ENCODE measurements around the gene RCE1. TPM values are rescaled to one million over a fixed set of nuclear protein-coding genes. Genes with fewer than 3 reads are reported as not detected.

RCE1 gene
- polyA plus RNA-seq, 3 donors, result 6.2 to 17.8 (median 15.3) TPM

DNA sequence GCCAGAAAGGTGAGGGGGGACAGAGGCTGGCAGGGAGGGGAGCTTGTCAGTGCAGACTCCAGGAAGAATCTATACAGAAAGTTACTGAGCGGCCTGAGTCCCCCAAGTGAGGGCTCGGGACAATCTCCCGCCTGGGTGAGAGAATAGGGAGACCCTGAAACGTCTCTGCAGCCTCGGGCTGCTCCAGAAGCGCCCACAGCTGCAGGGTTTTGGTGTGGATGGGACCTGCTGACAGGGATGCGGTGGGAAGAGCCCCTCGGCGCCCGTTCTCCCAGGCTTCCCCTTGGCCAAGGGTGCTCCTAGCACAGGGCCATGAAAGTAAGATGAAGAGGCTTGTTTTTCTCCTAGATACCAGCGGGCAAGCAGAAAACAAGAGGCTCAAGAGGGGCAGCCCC, 743 bp upstream of the RCE1 start:
- 2% methylated on average over 11 of the region's 11 CpGs for whole genome bisulfite sequencing, 3 donors
- H3K27ac ChIP-seq (ENCODE audit: low read depth, low read length), result peak overlapping the region; percentile 93

DNA sequence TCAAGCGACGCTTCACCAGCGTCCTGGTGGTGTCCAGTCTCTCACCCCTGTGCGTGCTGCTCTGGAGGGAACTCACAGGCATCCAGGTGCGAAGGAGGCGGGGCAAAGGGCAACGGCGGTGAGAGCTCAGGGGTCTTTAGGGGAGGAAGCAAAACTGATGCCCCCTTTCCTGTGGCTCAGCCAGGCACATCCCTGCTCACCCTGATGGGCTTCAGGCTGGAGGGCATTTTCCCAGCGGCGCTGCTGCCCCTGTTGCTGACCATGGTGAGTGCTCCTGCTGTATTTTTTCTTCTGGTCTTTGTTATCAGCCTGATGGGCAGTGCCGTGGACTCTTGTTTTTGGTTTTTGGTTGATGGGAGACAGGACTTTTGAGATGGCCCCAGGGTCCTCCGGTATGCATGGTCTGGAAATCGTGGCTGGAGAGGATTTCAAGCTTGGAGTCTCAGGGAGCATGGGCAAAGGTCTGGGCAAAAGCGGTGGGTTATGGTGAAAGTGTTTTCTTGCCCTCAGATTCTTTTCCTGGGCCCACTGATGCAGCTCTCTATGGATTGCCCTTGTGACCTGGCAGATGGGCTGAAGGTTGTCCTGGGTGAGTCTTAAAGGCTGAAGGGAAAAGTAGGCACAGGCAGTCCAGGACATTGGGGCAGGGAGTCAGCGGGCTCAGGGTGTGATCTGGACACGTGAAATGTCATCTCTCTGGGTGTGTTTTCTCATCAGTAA, 695 bp downstream of the RCE1 start:
- WGBS, 3 donors, result 15 to 16% (median 16%) methylated on average over 16 of the region's 16 CpGs
- peak overlapping the region; percentile 62 for H3K27ac ChIP-seq (ENCODE audit: low read depth, low read length)

DNA sequence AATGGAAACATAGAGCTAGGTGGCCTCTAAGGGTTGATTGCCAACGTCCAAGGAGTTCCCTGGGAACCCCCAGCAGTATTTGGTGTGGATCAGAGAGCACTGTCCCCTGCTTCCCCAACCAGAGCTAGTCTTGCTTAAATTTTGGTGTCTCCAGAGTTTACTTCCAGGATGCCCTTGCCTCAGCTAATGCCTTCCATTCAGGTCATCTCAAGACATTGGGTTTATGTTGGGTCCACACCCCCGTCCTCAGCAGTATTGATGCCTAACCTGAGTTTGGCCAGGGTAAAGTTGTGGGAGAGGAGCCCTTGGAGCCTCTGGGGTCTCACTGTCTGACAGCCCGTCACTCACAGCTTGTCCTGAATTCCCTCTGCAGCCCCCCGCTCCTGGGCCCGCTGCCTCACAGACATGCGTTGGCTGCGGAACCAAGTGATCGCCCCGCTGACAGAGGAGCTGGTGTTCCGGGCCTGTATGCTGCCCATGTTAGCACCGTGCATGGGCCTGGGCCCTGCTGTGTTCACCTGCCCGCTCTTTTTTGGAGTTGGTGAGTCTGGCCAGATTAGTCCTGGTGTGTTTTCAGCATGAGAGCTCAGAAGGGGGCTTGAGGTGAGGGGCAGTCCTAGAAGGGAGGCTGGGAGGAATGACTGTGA, 1.4 kb downstream of the RCE1 start:
- no peak overlapping the region for H3K27ac ChIP-seq (ENCODE audit: low read depth, low read length)
- WGBS, 3 donors, result 84 to 90% (median 89%) methylated on average over 12 of the region's 12 CpGs

DNA sequence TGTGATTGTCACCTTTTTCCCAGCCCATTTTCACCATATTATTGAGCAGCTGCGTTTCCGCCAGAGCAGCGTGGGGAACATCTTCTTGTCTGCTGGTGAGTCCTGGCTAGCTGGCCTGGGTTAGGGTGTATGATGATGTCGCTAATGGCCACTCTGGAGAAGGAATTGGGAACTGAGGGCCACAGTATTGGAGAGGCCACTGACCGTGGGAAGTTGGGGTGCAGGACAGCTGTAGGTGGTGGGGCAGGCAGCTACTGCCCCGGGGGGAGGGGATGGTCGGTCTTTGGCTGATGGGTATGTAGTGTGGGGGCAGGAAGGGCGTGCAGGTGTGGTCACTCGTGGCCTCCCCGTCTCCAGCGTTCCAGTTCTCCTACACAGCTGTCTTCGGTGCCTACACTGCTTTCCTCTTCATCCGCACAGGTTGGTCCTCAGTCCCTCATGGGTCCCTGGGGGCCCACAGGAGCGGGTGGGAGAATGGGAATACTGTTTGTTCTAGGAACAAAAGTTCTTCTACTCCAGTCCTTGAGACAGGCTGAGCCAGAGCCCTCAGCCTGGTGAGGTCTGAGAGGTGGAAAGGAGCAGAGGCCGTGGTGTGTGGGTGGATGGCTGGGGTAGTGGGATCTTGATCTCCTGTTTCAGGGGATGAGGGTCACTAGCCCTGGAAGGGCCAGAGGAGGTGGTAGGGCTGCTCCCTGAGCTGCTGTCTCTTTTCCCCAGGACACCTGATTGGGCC, 2.1 kb downstream of the RCE1 start:
- H3K27ac ChIP-seq (ENCODE audit: low read depth, low read length), result no peak overlapping the region
- whole genome bisulfite sequencing, 3 donors, result 86 to 92% (median 88%) methylated on average over 15 of the region's 15 CpGs

DNA sequence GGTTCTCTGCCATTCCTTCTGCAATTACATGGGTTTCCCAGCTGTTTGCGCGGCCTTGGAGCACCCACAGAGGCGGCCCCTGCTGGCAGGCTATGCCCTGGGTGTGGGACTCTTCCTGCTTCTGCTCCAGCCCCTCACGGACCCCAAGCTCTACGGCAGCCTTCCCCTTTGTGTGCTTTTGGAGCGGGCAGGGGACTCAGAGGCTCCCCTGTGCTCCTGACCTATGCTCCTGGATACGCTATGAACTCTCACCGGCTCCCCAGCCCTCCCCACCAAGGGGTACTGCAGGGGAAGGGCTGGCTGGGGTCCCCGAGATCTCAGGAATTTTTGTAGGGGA, 2.6 kb downstream of the RCE1 start:
- WGBS, 3 donors, result 80 to 90% (median 86%) methylated on average over 9 of the region's 9 CpGs
- H3K27ac ChIP-seq (ENCODE audit: low read depth, low read length), result no peak overlapping the region

DNA sequence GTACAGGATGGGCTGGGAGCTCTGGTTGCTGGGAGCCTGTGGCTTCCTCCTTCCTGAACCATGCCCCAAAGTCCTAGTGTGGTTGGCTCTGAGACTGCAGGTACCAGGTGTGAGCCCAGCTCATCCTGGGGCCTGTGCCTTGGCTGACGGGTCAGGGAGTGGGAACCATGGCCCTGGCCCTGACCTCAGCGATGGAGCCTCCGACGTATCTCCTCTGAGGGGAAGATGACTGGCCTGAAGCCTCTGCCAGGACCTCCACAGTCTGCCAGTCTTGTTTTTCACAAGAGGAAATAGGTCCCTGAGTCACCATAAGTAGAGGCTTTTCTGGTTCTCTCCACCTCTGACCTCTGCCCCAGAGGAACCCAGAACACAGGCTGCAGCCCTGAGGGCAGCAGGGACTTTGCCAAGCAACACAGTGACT, 3.4 kb downstream of the RCE1 start:
- H3K27ac ChIP-seq (ENCODE audit: low read depth, low read length), result no peak overlapping the region
- WGBS, 3 donors, result 65 to 93% (median 88%) methylated on average over 4 of the region's 4 CpGs

DNA sequence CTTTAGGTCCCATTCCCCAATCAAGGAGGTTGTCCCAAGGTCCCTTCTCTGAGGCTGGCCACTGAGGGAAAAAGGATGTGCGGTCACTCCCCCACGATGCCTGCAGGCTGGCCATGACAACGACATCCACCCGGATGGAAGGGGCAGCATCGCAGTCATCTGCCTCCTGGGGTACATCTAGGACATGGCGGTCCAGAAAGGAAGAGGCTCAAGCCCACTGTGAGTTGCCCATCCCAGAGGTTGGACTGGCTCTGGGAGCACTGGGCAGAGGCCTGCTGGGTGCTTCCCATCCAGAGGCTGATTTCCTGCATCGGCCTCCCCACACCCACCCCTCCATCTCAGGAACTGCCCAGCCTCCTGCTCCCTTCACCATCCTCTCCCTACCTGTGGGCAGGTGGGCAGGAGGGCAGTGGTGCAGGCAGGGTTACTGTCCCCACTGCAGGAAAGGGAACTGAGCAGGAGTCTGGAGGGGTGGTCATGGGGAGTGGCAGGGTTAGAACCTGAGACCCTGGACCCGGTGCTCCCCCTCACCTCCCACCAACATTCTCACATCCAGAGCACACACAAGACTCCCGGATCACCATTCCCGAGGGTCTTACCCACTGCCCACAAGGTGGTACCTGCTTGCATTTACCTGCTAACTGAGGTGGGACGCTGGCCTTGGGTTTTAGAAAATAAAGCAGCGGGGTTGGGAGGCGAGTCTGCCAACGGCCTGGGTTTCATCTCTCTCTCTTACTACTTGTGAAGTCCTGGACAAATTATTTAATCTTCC, 4.4 kb downstream of the RCE1 start:
- 84 to 87% (median 85%) methylated on average over 14 of the region's 14 CpGs for WGBS, 3 donors
- no peak overlapping the region for H3K27ac ChIP-seq (ENCODE audit: low read depth, low read length)

DNA sequence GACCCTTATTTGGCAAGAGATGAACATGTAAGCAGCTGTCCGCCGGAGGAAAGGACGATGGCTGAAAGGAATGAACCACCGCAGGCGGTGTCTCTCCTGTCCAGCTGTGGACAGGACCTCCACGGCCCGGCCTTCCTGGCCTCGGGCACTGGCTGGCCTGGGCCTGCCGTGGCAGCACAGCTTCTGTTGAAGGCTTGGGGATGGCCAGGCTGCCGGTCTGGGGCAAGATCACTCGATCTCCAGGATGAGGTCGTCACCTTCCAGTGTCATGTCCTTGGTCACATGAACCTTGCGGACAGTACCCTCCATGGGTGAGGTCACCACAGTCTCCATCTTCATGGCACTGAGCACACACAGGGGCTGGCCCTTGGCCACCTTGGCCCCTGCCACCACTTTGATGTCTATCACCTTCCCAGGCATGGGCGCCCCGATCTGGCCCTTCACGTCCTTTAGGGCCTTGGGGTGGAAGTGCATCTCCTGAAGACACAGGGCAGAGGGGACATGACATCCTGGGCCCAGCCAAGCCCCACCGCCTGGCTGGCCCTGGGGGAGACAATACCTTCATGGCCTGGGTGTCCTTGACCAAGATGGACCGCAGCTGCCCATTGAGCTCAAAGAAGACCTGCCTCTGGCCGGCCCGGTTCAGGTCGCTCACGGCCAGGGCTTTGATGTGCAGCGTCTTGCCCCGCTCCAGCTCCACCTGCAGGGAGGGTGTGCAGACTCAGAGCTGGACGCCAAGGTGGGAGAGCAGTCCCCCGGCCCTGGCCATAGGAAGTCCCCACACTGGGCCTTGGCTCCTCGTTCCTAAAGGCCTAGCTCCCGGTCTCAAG, 5.6 kb downstream of the RCE1 start:
- 88 to 91% (median 89%) methylated on average over 28 of the region's 28 CpGs for WGBS, 3 donors
- H3K27ac ChIP-seq (ENCODE audit: low read depth, low read length), result no peak overlapping the region

DNA sequence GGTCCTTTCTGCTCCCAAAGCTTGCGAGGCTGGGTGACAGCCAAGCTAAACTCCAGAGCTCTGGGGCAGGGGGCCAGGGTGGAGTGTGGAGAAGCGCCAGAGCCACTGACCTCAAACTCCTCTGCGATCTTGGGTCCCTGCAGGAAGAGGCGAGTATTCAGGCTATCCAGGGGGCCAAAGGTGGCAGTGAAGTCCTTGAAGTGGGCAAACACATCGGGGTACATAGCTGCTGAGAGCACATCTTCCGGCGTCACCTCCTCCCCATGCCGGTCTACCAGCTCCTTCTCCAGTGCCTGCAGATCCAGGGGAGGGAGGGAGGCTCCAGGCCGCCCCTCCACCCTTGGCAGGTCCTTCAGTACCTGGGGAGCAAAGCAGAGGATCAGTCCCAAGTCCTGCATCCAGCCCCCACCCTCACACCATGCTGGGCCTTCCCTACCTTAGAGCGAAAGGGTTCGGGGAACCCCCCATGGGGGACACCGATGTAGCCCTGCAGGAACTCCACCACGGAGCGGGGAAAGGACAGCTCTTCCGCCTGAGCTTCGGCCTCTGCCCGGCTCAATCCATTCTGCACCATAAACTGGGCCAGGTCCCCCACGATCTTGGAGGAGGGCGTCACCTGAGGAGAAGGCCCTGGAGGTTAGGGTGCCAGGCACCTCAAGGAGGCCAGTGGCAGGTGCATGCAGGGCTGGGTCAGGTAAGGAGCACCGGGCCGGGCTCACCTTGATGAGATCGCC, 6.4 kb downstream of the RCE1 start:
- H3K27ac ChIP-seq (ENCODE audit: low read depth, low read length), result no peak overlapping the region
- WGBS, 3 donors, result 89 to 91% (median 89%) methylated on average over 22 of the region's 22 CpGs

DNA sequence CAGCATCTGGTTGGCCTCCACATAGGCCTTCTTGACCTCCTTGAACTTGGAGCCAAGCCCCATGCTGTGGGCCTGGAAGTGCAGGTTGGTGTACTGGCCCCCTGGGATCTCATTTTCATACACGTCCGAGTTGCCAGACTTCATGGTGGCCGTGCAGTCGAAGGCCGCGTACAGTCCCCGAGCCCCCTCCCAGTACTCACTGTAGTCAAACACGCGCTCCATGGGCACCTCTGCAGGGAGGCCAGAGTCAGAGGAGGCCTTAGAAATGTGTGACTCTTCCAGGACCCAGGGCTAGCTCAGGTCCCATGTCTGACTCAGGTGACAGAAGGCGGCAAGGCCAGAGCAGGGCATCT, 7.0 kb downstream of the RCE1 start:
- H3K27ac ChIP-seq (ENCODE audit: low read depth, low read length), result no peak overlapping the region
- WGBS, 3 donors, result 90 to 96% (median 95%) methylated on average over 10 of the region's 10 CpGs

DNA sequence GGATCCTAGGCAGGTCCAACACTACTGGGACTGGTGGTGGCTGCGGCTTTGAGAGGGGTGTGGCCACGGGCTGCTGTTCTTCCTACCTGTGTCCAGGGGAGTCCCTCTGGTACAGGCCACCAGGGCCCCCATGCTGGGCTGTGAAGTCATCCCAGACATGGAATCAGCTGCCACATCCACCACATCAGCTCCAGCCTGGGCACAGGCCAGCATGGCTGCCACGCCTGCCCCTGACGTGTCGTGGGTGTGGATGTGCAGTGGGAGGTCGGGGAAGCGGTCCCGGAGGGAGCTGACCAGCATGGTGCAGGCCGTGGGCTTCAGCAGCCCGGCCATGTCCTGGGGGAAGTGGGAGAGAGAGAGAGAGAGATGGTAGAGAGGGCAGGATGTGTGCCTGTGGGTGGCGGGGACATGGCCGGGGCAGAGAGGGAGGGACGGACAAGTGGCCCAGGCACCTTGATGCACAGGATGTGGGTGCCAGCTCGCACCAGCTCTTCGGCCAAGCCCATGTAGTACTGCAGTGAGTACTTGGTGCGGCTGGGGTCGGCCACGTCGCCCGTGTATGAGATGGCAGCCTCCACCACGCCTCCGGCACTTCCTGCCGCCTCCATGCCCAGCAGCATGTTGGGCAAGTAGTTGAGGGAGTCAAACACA, 7.5 kb downstream of the RCE1 start:
- H3K27ac ChIP-seq (ENCODE audit: low read depth, low read length), result no peak overlapping the region
- WGBS, 3 donors, result 88 to 92% (median 89%) methylated on average over 23 of the region's 23 CpGs

DNA sequence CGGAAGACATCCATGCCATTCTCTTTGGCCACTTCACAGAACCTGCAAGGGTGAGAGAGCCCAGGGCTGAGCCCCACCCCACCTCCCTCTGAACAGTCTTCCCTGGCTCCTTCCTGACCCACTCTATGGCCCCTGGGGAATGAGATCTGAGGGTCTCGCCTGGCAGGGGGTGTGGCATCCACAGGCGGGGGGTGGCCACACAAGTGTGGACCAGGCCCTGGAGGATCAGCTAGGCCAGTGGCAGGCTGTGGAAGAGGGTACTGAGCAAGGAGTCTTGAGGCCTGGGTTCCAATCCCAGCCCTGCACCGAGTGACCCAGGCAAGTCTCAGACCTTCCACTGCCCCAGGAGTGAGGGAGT, 8.0 kb downstream of the RCE1 start:
- 79 to 81% (median 79%) methylated on average over 4 of the region's 4 CpGs for WGBS, 3 donors

DNA sequence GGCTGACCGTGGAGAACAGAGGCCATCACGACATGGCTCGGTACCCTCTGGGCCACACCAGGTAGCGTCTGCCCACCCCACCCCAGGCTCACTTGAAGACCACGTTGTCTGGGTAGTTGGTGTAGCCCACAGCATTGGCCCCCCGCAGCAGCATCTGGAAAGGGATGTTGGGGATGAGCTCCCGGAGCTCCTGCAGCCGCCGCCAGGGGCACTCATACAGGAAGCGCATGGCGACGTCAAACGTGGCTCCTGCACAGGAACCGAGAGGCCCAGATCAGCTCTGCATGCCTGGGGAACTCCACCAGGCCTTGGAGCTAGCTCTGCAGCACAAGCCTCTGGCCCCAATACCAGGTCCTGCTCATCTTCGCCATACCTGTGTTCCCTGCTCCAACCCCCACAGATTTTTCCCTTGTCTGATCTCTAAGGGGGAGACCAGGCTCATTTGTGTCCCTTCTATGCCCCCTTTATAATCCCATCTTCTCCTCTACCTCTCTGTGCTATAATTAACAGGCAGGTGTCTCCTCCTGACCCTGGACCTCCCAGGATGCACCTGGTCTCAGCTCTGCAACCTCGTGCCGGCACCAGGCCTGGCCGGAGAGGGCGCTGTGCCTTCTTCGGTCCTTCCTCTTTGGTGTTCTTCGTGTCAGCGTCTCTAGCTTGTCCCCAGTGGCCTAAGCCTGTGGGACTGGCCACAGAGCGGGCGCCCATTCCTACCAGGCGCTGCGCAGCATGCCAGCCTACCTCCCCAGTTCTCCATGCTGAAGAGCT, 8.6 kb downstream of the RCE1 start:
- no peak overlapping the region for H3K27ac ChIP-seq (ENCODE audit: low read depth, low read length)
- 67 to 71% (median 68%) methylated on average over 26 of the region's 26 CpGs for WGBS, 3 donors

More for the DNA sequence above, 8.0 kb downstream of the RCE1 start:
- H3K27ac ChIP-seq (ENCODE audit: low read depth, low read length), result no peak overlapping the region

DNA sequence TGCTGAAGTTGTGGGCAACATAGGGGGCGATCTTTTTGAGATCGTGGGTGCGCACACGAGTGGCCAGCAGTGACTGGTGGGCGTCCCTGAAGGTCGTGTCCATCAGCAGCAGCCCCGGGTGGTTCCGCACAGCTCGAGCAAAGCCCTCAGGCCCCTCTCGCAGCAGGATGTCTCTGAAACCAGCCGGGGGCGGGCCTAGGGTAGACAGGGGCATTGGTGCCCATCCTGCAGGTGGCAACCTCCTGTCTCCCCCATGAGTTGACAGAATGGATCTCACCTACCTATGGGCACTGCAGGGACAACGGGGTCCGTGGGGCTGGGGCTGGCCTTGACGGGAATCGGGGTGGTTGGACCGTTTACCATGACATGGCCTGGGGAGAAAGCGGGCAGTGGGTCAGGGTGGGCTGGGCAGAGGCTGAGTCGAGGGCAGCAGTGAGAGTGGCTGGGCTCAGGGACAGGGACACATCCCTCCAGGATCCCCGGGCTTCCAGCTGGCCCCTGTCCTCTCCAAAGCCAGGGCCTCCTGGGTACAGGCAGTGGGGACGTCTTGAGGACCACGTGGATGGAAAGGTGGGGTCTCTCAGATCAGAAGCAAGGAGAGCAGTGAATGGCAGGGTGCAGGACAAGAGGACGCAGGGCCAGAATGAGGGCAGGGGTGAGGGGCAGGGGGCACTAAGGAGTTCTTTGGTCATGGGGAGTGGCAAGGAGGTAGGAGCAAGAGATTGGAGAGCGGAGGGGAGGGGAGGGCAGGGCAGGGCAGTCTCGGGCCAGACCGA, 9.4 kb downstream of the RCE1 start:
- no peak overlapping the region for H3K27ac ChIP-seq (ENCODE audit: low read depth, low read length)
- 88 to 90% (median 88%) methylated on average over 26 of the region's 26 CpGs for WGBS, 3 donors

DNA sequence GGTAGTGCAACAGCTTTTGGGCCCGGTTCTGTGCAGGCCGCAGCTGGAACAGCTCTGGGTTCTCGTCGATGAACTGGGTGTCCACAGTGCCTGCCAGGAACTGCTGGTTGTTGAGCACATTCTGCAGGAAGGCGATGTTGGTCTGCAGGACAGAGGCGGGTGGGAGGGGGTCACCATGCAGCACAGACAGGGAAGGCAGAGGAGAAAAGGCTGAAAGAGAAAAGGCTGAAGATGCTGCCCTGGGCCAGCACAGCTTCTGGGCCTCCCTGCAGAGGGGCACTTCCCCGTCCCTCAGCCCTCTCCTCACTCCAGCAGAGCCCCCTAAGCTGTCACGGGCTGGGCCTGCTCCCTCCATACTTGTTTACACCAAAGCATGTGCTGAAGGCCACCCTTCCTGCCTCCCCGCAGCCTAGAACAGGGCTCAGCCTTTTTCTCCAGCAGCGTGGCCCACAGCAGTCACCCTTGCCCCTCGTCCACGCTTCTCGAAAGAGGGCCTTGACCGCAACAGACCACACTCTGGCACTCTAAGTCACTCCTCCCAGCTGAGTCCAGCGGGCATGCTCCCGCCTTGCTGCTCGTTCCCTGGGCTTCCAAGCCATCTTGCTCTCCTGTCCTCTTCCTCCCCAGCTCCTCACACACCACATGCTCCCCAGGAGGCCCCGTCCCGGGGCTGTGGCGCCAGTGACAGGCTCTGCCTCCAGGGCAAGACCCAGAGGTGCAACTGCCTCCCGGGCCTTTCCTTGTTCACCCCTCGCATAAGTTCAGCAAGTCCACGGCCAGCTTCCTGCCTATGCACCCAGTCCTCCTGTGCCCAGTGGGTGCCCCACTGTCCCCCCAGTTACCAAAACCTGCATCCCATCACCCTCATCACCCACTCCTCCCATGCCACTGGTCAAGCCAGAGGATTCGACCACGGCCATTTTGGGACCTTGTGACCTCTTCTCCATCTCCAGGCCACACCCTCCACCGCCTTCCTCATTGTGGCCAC, 10.3 kb downstream of the RCE1 start:
- H3K27ac ChIP-seq (ENCODE audit: low read depth, low read length), result no peak overlapping the region
- 91 to 92% (median 92%) methylated on average over 26 of the region's 26 CpGs for WGBS, 3 donors
